IPS-15b (cell line): Measurements from ENCODE around the gene ZC3H12C.

ENCODE experiments used
- H3K27me3 ChIP-seq: one replicate; pipeline ENCODE4 v1.6.1; 2013; ENCODE audit warnings: low read length; ENCODE audit not compliant: control insufficient read depth, insufficient read depth
- H3K36me3 ChIP-seq: one replicate; pipeline ENCODE4 v1.6.1; 2013; ENCODE audit warnings: low read length; ENCODE audit not compliant: control insufficient read depth, insufficient read depth
- H3K4me1 ChIP-seq: one replicate; pipeline ENCODE4 v1.6.1; 2013; ENCODE audit warnings: mild to moderate bottlenecking, low read length; ENCODE audit not compliant: control insufficient read depth, insufficient read depth
- H3K4me3 ChIP-seq: one replicate; pipeline ENCODE4 v1.5.1; 2013; ENCODE audit warnings: low read depth, low read length
- H3K9ac ChIP-seq: one replicate; pipeline ENCODE4 v1.6.1; 2013; ENCODE audit warnings: low read depth, mild to moderate bottlenecking, low read length
- H3K9me3 ChIP-seq: one replicate; pipeline ENCODE4 v1.6.1; 2013; ENCODE audit warnings: mild to moderate bottlenecking, low read length; ENCODE audit not compliant: control insufficient read depth, insufficient read depth

Gene ZC3H12C

GRCh38 chr11:110092515-110093406 lies at the start of gene ZC3H12C:
Gene ZC3H12C (plus strand): TSS chr11:110093392. CDS start chr11:110093412, 20 bp downstream.
- Histone ChIP-seq H3K9me3 (no peaks in the 10 kb centered on the region), H3K27me3 (peaks cover 28% of the 10 kb centered on the region), H3K4me3 (peak within 1 kb of the TSS; percentile 80), H3K36me3 (no peaks in the 10 kb centered on the region), H3K4me1 (peaks cover 8% of the 10 kb centered on the region), H3K9ac (peak within 1 kb of the TSS; percentile 80)

DNA sequence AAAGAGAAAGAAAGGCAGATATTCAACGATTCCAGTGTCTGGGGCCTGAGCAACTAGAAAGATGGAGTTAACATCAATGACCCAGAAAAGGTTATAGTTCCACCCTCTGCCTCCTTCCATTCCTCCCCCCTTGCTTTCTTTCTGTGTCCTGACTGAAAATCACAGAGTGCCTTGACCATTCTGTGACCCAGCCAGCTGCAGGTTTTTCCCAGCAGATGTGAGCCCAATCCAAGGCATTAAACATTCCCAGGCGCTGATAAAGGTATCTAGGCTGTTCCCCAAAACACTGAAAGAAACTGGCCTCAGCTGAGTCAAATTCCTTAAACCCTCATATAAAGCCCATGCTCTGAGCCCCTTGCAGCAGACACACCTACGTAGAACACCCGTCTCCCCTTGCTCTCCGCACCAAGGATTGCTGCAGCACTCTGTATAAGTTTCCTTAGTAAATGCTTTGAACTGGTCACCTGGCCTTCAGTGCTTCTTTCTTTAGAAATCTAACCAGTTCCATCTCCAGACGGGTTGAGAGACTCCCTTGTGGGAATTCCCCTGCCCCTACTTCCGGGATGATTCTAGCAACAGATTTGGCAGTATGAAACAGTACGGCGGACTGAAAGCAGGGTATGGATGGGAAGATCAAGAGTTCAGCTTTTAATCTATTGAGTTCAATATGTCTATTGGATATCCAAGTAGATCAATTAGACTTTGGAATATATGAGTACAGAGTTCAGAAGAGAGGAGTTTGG lies 48.8 kb upstream of the ZC3H12C start:
- H3K36me3 ChIP-seq = no peaks in the 10 kb centered on the region
- no peaks in the 10 kb centered on the region for H3K4me1 ChIP-seq
- H3K9me3 ChIP-seq = no peaks in the 10 kb centered on the region
- H3K9ac ChIP-seq = no peak overlapping the region
- H3K27me3 ChIP-seq = no peaks in the 10 kb centered on the region
- no peak overlapping the region for H3K4me3 ChIP-seq

- Histone ChIP-seq H3K4me3 (no peak overlapping the region), H3K9ac (no peak overlapping the region), H3K27me3 (no peaks in the 10 kb centered on the region), H3K36me3 (no peaks in the 10 kb centered on the region), H3K9me3 (no peaks in the 10 kb centered on the region), H3K4me1 (no peaks in the 10 kb centered on the region)
Observed at GRCh38 chr11:110046775-110047380, 46.3 kb upstream of the ZC3H12C start.

GRCh38 chr11:110049501-110050200 lies 43.5 kb upstream of the ZC3H12C start:
- no peaks in the 10 kb centered on the region for H3K27me3 ChIP-seq
- no peak overlapping the region for H3K9ac ChIP-seq
- H3K9me3 ChIP-seq = no peaks in the 10 kb centered on the region
- H3K4me1 ChIP-seq = no peaks in the 10 kb centered on the region
- no peak overlapping the region for H3K4me3 ChIP-seq
- no peaks in the 10 kb centered on the region for H3K36me3 ChIP-seq

DNA sequence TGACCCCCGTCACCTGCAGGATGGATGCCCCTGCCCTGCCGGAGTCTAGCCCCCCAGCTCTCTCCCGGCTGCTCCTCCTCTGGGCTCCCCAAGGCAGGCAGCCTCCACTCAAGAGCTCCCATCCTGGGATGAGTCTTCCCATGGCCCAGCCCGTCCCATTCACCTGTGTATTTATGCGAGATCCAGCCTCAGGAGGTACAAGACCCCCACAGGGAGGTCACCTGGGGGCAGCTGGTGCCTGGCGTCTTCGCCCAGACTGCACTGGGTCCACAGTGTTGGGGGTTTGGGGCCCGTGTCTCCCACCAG lies 43.0 kb upstream of the ZC3H12C start:
- Histone ChIP-seq H3K27me3 (no peaks in the 10 kb centered on the region), H3K9ac (no peak overlapping the region), H3K4me3 (no peak overlapping the region), H3K36me3 (no peaks in the 10 kb centered on the region), H3K4me1 (no peaks in the 10 kb centered on the region), H3K9me3 (no peaks in the 10 kb centered on the region)

GRCh38 chr11:110053848-110054414 lies 39.3 kb upstream of the ZC3H12C start:
- no peaks in the 10 kb centered on the region for H3K36me3 ChIP-seq
- H3K9me3 ChIP-seq = no peaks in the 10 kb centered on the region
- H3K4me3 ChIP-seq = no peak overlapping the region
- no peaks in the 10 kb centered on the region for H3K4me1 ChIP-seq
- no peaks in the 10 kb centered on the region for H3K27me3 ChIP-seq
- H3K9ac ChIP-seq = no peak overlapping the region

DNA sequence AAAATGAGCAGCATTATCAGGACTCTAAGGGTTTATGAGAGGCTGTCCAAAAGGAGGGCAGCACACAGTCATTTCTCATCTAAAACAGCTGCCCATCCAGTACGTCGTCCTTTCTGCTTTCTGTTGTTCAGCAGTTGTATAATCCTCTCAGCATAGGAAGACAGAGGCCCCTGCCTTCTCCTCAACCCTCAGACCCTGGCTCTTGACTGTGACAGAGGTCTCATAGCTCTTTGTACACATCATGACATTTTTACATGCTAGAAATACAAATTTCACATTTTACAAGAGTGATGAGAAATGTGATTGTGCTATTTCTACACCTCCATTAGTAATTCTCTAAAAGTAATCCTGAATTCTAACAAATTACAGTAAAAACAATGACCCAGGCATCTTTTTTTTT lies 36.2 kb upstream of the ZC3H12C start:
- H3K27me3 ChIP-seq = no peaks in the 10 kb centered on the region
- H3K36me3 ChIP-seq = no peaks in the 10 kb centered on the region
- H3K4me1 ChIP-seq = no peaks in the 10 kb centered on the region
- no peaks in the 10 kb centered on the region for H3K9me3 ChIP-seq
- no peak overlapping the region for H3K4me3 ChIP-seq
- no peak overlapping the region for H3K9ac ChIP-seq

- no peak overlapping the region for H3K9ac ChIP-seq
- H3K36me3 ChIP-seq = no peaks in the 10 kb centered on the region
- H3K9me3 ChIP-seq = no peaks in the 10 kb centered on the region
- no peaks in the 10 kb centered on the region for H3K27me3 ChIP-seq
- H3K4me1 ChIP-seq = no peaks in the 10 kb centered on the region
- no peak overlapping the region for H3K4me3 ChIP-seq
Observed at GRCh38 chr11:110059706-110060463, 33.3 kb upstream of the ZC3H12C start.

- Histone ChIP-seq H3K4me3 (no peak overlapping the region), H3K36me3 (no peaks in the 10 kb centered on the region), H3K9me3 (no peaks in the 10 kb centered on the region), H3K4me1 (peaks cover 2% of the 10 kb centered on the region), H3K9ac (no peak overlapping the region), H3K27me3 (no peaks in the 10 kb centered on the region)
Observed at GRCh38 chr11:110061296-110061695, 31.9 kb upstream of the ZC3H12C start.

- H3K4me1 ChIP-seq = peaks cover 2% of the 10 kb centered on the region
- H3K9me3 ChIP-seq = no peaks in the 10 kb centered on the region
- no peak overlapping the region for H3K4me3 ChIP-seq
- H3K27me3 ChIP-seq = no peaks in the 10 kb centered on the region
- no peaks in the 10 kb centered on the region for H3K36me3 ChIP-seq
- H3K9ac ChIP-seq = no peak overlapping the region
Observed at GRCh38 chr11:110062247-110062646, 30.9 kb upstream of the ZC3H12C start.

- Histone ChIP-seq H3K4me1 (peaks cover 2% of the 10 kb centered on the region), H3K9me3 (no peaks in the 10 kb centered on the region), H3K27me3 (no peaks in the 10 kb centered on the region)
Observed at GRCh38 chr11:110065189-110065588, 28.0 kb upstream of the ZC3H12C start.

More at GRCh38 chr11:110065189-110065588, 28.0 kb upstream of the ZC3H12C start:
- Histone ChIP-seq H3K9ac (no peak overlapping the region), H3K36me3 (no peaks in the 10 kb centered on the region), H3K4me3 (no peak overlapping the region)
